ENCODE data around the gene NEDD1. TPM values are rescaled to one million over a fixed set of nuclear protein-coding genes. Genes with fewer than 3 reads are reported as not detected.

NEDD1 gene
- total RNA-seq, 4 donors from 2014 or later, result 10.9 to 20.4 (median 13.2) TPM

- TF ChIP-seq CTCF (IDR thresholded peaks at IDR 0.05) (no peak), POLR2A (IDR thresholded peaks at IDR 0.05) (no peak)
- no peak for DNase-seq (ENCODE audit: low spot score in 2 of 2)
- intact Hi-C loops (cut with DNase I; ENCODE audit: low total_unique reads), result no loop called here
- 13 to 19% methylated on average over 9 of the region's 9 CpGs for WGBS, 2 donors
- H3K4me3 ChIP-seq (ENCODE audit: low read depth, poor library complexity, severe bottlenecking), result peak overlapping the region; percentile 88
Measured at GRCh38 chr12:96906498-96906848, 584 bp upstream of the NEDD1 start.

- no peak for DNase-seq (ENCODE audit: low spot score in 2 of 2)
Measured at GRCh38 chr12:96907671-96908422, 790 bp downstream of the NEDD1 start.

GRCh38 chr12:96908423-96908675, 1.3 kb downstream of the NEDD1 start:
- intact Hi-C loops (cut with DNase I; ENCODE audit: low total_unique reads), result no loop called here
- 63 to 71% methylated on average over 3 of the region's 3 CpGs for WGBS, 2 donors
- TF ChIP-seq CTCF (IDR thresholded peaks at IDR 0.05) (no peak), POLR2A (IDR thresholded peaks at IDR 0.05) (no peak)
- no peak for DNase-seq (ENCODE audit: low spot score in 2 of 2)
- H3K4me3 ChIP-seq (ENCODE audit: low read depth, poor library complexity, severe bottlenecking), result no peak overlapping the region

More at GRCh38 chr12:96907671-96908422, 790 bp downstream of the NEDD1 start:
- 6% methylated on average over 23 of the region's 23 CpGs for WGBS, 2 donors
- intact Hi-C loops (cut with DNase I; ENCODE audit: low total_unique reads), result no loop called here
- H3K4me3 ChIP-seq (ENCODE audit: low read depth, poor library complexity, severe bottlenecking), result peak overlapping the region; percentile 88
- TF ChIP-seq CTCF (IDR thresholded peaks at IDR 0.05) (no peak), POLR2A (IDR thresholded peaks at IDR 0.05) (no peak)

- intact Hi-C loops (cut with DNase I; ENCODE audit: low total_unique reads), result no loop called here
- DNase-seq (ENCODE audit: low spot score in 2 of 2), result no peak
- TF ChIP-seq CTCF (IDR thresholded peaks at IDR 0.05) (no peak), POLR2A (IDR thresholded peaks at IDR 0.05) (no peak)
- 76 to 81% methylated on average over 2 of the region's 2 CpGs for WGBS, 2 donors
- no peak overlapping the region for H3K4me3 ChIP-seq (ENCODE audit: low read depth, poor library complexity, severe bottlenecking)
Measured at GRCh38 chr12:96912261-96912660, 5.2 kb downstream of the NEDD1 start.

- TF ChIP-seq CTCF (IDR thresholded peaks at IDR 0.05) (no peak), POLR2A (IDR thresholded peaks at IDR 0.05) (no peak)
- no peak overlapping the region for H3K4me3 ChIP-seq (ENCODE audit: low read depth, poor library complexity, severe bottlenecking)
- 94 to 97% methylated on average over 2 of the region's 2 CpGs for WGBS, 2 donors
- DNase-seq (ENCODE audit: low spot score in 2 of 2), result no peak
- intact Hi-C loops (cut with DNase I; ENCODE audit: low total_unique reads), result no loop called here
Measured at GRCh38 chr12:96912943-96913342, 5.9 kb downstream of the NEDD1 start.

Measured in lower leg skin (tissue), 4 donors.